Suprapubic skin (tissue), 4 donors: Measurements from ENCODE around the gene VILL. TPM values are rescaled to one million over a fixed set of nuclear protein-coding genes. Genes with fewer than 3 reads are reported as not detected.

ENCODE experiments used
- total RNA-seq, 4 donors: library from RNA; depleted of rRNA; stranded (reverse); fragments of >200 nt; gene quantifications; one replicate each; pipeline ENCODE4 v1.1.0, GENCODE V29; 2016

The VILL gene
- total RNA-seq, 4 donors from 2014 or later = 13.2 to 16.7 (median 15.0) TPM

Other genes with a start within 250 kb of the VILL start
- gene CTDSPL, start 128.9 kb upstream of the VILL start, total RNA-seq = 100 to 1,000 TPM in 3 of 4 donors, 10 to 100 TPM in 1; 78.9 to 130 (median 111) TPM
- gene PLCD1, start 38.9 kb downstream of the VILL start, total RNA-seq = 10 to 100 TPM; 32.3 to 42.2 (median 39.3) TPM
- gene DLEC1, start 48.4 kb downstream of the VILL start, total RNA-seq = 1 to 10 TPM in 1 of 4 donors, under 1 TPM in 3; 0.19 to 2.1 (median 0.50) TPM
- gene ACAA1, start 146.3 kb downstream of the VILL start, total RNA-seq = 10 to 100 TPM; 29.3 to 54.5 (median 51.4) TPM
- 10 to 100 TPM; 21.6 to 33.2 (median 28.1) TPM for gene MYD88, start 147.9 kb downstream of the VILL start, total RNA-seq
- 10 to 100 TPM; 25.4 to 37.4 (median 29.5) TPM for gene OXSR1, start 174.8 kb downstream of the VILL start, total RNA-seq